Esophagus mucosa (tissue), 1 donor: ENCODE measurements around the gene TYROBP. TPM values are rescaled to one million over a fixed set of nuclear protein-coding genes. Genes with fewer than 3 reads are reported as not detected.
"Not testable (repeated sequence)": the region's sequence is repeated elsewhere in the genome, so short reads cannot be mapped to it uniquely, and the experiment has no call there.

Experiments
- ATAC-seq: fragments of 200-7000 bp; cut with Tn5 transposase; one replicate; pipeline ENCODE4 v1.9.1; 2020
- total RNA-seq: library from RNA; stranded (reverse); gene quantifications from one replicate; pipeline ENCODE4 v1.2.4, GENCODE V29; 2023
- donor health status: DM: yes; HTN: yes; CAD: no.

Gene TYROBP
- total RNA-seq, 1 donor from 2014 or later, result 4.1 TPM

DNA sequence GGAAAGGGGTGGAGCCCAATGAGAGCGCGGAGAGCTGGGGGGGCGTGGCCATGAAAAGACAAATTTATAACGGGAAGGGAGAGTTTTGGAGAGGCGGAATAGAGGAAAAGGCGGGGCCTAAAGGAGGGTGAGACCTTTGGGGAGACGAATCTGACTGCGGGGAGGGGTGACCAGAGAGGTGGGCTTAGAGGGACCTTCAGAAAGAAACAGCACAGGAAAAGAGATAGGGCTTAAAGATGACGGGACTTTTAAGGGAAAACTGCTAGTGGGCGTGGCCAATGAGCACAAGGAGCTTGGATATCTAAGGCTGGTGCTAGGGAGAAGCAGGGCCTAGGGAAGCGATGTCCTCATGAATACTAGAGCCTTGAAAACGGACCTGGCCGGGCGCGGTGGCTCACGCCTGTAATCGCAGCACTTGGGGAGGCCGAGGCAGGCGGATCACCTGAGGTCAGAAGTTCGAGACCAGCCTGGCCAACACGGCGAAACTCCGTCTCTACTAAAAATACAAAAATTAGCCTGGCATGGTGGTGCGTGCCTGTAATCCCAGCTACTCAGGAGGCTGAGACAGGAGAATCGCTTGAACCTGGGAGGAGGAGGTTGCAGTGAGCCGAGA lies 37.9 kb downstream of the TYROBP start:
- ATAC-seq, result not testable (repeated sequence)

DNA sequence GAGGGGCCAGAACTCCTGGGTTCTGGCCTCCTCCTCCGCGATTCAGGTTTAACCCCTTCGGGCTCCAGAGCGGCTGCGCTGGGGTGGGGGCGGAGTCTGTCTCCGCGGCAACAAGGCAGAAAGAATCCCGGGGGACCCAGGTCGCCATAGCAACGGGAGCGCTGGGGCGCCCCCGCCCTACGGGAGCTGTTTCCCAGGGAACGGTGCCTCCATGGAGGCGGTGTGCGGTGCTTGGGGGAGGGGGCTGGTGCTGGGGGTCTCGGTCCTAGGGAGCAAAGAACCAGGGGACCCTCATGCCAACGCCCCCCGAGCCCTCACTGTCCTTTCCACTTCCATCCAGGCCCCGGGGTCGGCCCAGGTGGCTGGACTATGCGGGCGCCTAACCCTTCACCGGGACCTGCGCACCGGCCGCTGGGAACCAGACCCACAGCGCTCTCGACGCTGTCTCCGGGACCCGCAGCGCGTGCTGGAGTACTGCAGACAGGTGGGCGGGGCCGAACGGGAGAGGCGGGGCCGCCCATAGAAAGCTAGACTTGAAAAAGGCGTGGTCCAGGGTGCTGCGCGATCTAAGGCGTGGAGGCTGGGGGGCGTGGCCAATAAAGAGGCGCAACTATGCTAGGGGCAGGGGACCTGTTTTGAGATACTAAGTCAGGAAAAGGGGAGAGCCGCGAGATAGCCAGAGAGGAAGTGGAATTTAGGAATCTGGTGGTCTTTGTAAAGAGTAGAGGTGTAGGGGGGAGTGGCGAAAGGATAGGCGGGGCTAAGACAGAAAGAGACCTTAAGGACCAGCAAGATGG lies 38.6 kb downstream of the TYROBP start:
- ATAC-seq, result peak; percentile 64

GRCh38 chr19:35868823-35869326 lies 39.2 kb downstream of the TYROBP start:
- no peak for ATAC-seq

- ATAC-seq, result peak; percentile 65
These were observed 39.8 kb downstream of the TYROBP start, which contains the start of gene APLP1 for GRCh38 chr19:35868172-35868822. APLP1 (plus strand) TSS chr19:35868574; CDS start chr19:35868637, 63 bp downstream.

GRCh38 chr19:35863018-35863417 lies 45.1 kb downstream of the TYROBP start:
- ATAC-seq, result no peak

DNA sequence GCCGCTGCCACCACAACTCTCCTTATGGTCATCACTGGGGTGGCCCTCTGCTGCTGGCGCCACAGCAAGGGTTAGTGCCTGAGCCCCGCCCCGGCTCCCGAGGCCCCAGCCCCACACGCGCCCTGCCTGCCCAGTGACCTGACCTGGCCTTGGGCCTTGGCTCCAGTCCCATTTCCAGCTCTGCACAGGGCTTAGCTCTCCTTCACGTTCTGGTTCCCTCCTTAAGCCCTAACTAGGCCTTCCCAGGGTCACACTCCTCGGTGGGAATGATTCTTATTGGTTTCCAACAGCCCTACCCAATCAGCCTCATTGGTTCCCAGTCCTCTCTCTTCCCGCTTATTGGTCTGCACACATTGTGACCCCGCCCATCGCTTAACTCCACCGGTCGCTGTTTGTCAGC lies 45.6 kb downstream of the TYROBP start:
- ATAC-seq, result no peak

DNA sequence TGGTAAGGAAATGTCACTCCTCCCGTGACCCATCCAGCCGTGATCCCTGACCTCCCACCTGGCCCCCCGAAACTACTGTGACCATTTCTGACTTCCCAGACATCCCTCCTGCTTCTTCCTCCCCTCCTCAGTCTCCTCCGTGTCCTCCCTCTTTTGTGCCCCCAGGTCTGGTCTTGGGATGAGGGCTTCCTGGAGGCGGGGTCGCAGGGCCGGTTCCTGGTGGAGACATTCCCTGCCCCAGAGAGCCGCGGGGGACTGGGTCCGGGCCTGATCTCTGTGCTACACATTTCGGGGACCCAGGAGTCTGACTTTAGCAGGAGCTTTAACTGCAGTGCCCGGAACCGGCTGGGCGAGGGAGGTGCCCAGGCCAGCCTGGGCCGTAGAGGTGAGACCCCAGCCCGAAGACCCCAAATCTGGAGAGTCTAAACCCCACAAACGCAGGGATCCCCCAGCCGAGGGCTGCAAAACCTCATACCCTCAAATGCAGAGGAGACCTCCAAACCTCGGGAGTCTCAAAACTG lies 46.4 kb downstream of the TYROBP start:
- no peak for ATAC-seq

DNA sequence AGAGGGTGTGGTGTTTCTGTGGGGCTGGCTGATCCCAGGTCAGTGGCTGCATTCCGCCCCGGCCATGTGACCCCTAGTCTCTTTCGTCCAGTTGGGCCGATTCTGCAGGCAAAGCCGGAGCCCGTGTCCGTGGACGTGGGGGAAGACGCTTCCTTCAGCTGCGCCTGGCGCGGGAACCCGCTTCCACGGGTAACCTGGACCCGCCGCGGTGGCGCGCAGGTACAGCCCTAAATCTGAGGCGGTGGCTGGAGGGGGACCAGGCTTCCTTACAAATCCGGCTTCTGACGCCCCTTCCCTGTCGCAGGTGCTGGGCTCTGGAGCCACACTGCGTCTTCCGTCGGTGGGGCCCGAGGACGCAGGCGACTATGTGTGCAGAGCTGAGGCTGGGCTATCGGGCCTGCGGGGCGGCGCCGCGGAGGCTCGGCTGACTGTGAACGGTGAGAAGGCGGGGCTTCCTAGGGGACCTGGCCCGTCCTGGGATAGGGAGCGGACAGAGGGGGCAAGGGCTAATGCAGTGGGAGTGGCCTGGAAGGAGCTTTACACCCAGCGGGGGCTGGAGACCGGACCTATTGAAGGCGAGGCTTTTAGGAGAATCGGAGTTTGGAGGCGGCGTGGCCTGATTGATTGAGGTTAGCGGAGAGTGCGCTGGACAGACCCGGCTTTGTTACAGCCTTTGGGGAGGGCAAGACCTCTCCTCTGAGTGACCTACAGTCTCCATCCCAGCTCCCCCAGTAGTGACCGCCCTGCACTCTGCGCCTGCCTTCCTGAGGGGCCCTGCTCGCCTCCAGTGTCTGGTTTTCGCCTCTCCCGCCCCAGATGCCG lies 47.1 kb downstream of the TYROBP start:
- ATAC-seq, result no peak

GRCh38 chr19:35860436-35860817 lies 47.7 kb downstream of the TYROBP start:
- no peak for ATAC-seq

DNA sequence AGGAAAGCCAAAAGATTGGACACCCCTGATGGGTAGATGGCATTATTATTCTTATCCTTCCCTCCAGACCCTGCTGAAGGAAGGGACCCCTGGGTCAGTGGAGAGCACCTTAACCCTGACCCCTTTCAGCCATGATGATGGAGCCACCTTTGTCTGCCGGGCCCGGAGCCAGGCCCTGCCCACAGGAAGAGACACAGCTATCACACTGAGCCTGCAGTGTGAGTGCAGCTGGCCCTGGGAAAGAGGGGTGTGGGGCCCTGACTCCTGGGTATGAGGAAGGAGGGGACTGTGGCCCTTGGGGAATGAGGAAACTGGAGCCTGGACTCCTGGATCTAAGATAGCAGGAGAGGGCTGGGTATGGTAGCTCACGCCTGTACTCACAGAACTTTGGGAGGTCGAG lies 48.7 kb downstream of the TYROBP start:
- no peak for ATAC-seq

DNA sequence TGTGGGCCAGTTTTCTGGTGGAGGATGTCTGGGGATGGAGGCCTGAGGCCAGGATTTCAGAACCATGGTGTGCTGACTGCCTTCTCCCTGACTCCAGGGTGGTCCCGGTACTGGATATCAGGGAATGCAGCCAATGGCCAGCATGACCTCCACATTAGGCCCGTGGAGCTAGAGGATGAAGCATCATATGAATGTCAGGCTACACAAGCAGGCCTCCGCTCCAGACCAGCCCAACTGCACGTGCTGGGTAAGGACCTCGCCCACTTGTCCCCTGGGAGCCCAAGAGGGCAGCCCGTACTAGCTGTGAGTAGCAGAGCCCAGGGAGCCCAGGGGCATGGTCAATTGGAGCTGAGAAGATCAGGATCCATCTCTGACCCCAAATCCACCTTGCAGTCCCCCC lies 49.8 kb downstream of the TYROBP start:
- no peak for ATAC-seq

DNA sequence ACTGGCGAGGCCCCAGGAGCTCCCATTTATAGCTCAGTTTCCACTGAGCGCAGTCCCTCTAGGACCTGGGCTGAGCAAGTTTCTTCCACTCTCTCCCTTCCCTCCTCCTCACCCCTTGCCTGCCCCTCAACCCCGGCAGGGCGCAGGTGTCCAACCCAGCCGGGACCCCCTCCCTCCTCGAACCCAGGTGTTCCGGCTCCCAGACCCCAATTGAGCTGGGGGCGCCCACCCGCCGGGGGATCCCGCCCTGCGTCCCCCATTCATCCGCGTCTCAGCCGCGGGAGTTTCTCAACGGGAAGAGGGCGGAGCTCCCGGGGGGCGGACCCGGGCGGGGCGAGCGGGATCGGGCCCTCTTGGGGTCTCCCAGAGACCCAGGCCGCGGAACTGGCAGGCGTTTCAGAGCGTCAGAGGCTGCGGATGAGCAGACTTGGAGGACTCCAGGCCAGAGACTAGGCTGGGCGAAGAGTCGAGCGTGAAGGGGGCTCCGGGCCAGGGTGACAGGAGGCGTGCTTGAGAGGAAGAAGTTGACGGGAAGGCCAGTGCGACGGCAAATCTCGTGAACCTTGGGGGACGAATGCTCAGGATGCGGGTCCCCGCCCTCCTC lies 51.4 kb downstream of the TYROBP start, which contains the start of gene KIRREL2:
Gene KIRREL2, plus strand, starts transcription at position 366 of the 604 bp plus-strand sequence. Its CDS starts 209 bp downstream, at position 575.
- ATAC-seq, result no peak

Other genes with a start within 250 kb of the TYROBP start
- 3.8 TPM for gene UPK1A, start 241.8 kb downstream of the TYROBP start, total RNA-seq
- not detected for gene ZBTB32, start 203.7 kb downstream of the TYROBP start, total RNA-seq
- 21.1 TPM for gene KMT2B, start 190.3 kb downstream of the TYROBP start, total RNA-seq
- gene IGFLR1, start 165.8 kb downstream of the TYROBP start, total RNA-seq, result 2.4 TPM
- 10.1 TPM for gene U2AF1L4, start 162.9 kb downstream of the TYROBP start, total RNA-seq
- 56.9 TPM for gene PSENEN, start 162.6 kb downstream of the TYROBP start, total RNA-seq
- gene LIN37, start 159.7 kb downstream of the TYROBP start, total RNA-seq, result 3.0 TPM
- gene HSPB6, start 151.3 kb downstream of the TYROBP start, total RNA-seq, result 2.6 TPM
- gene PROSER3, start 150.1 kb downstream of the TYROBP start, total RNA-seq, result 14.7 TPM
- 3.9 TPM for gene ARHGAP33, start 132.7 kb downstream of the TYROBP start, total RNA-seq
- not detected for gene PRODH2, start 95.5 kb downstream of the TYROBP start, total RNA-seq
- not detected for gene NPHS1, start 55.8 kb downstream of the TYROBP start, total RNA-seq
- gene KIRREL2, start 51.4 kb downstream of the TYROBP start, total RNA-seq, result 0.24 TPM
- gene APLP1, start 39.7 kb downstream of the TYROBP start, total RNA-seq, result 0.84 TPM
- gene NFKBID, start 7.8 kb downstream of the TYROBP start, total RNA-seq, result 4.2 TPM
- 0.96 TPM for gene HCST, start 5.8 kb downstream of the TYROBP start, total RNA-seq
- gene LRFN3, start 28.1 kb upstream of the TYROBP start, total RNA-seq, result 7.7 TPM
- gene SDHAF1, start 86.9 kb upstream of the TYROBP start, total RNA-seq, result 10.2 TPM
- gene SYNE4, start 100.5 kb upstream of the TYROBP start, total RNA-seq, result 0.88 TPM
- 12.3 TPM for gene ALKBH6, start 105.9 kb upstream of the TYROBP start, total RNA-seq
- 1.3 TPM for gene CLIP3, start 124.6 kb upstream of the TYROBP start, total RNA-seq
- gene THAP8, start 146.0 kb upstream of the TYROBP start, total RNA-seq, result 3.0 TPM
- 2.4 TPM for gene WDR62, start 146.6 kb upstream of the TYROBP start, total RNA-seq
- not detected for gene OVOL3, start 202.8 kb upstream of the TYROBP start, total RNA-seq
- gene POLR2I, start 206.6 kb upstream of the TYROBP start, total RNA-seq, result 72.0 TPM
- 81.5 TPM for gene TBCB, start 207.2 kb upstream of the TYROBP start, total RNA-seq
- gene CAPNS1, start 231.8 kb upstream of the TYROBP start, total RNA-seq, result 953 TPM
- 3.5 TPM for gene COX7A1, start 244.2 kb upstream of the TYROBP start, total RNA-seq